ENCODE measurements around the gene TTPAL. TPM values are rescaled to one million over a fixed set of nuclear protein-coding genes. Genes with fewer than 3 reads are reported as not detected.

Gene TTPAL
- total and polyA plus RNA-seq, 4 donors, result 11.6 to 39.7 (median 17.6) TPM

DNA sequence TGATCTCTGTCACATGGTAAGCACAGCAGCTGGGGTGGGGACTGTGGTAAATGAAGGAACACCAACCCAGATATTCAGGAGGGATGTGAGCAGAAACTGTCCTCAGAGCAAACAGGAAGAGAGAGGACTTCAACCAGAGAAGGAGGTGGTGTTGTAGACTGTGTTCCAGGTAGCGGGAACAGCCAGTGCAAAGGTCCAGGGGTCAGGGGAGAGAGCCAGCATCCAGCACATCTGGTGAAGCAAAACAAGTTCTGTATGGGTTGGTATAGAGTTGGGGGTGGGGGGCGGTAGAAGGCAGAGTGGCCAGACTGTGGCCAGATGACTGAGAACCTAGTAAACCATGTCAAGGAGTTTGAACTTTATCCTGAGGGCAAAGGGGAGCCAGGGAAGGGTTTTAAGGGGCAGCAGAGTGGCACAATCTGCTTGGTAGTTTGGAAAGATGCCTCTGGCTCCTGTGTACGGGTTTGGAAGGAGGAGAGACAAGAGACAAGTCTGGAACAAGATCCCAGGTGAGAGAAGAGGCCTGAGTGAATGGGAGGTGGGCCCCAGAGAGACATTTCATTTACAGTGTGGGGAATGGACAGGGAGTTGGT is 27.8 kb upstream of the TTPAL start:
- DNase-seq (ENCODE audit: low spot score), result no peak
- WGBS, result 40% methylated on average over 3 of the region's 3 CpGs
- H3K27ac ChIP-seq (ENCODE audit: low read depth in 1 of 2, low read length in 2 of 2), result peak overlapping the region; percentile 91 to 96
- H3K9me3 ChIP-seq (ENCODE audit: control insufficient read depth in 4 of 4, low read length in 3 of 4), result no peaks in the 10 kb centered on the region
- H3K9ac ChIP-seq (ENCODE audit: low read depth in 1 of 2, low read length in 2 of 2), result peak overlapping the region in 1 of 2 donors; percentile 98
- no peaks in the 10 kb centered on the region for H3K36me3 ChIP-seq (ENCODE audit: control insufficient read depth in 4 of 4, insufficient read depth in 3 of 4, low read depth in 1 of 4, low read length in 3 of 4)
- H3K4me3 ChIP-seq (ENCODE audit: low read depth in 1 of 3, low read length in 3 of 3), result peak overlapping the region; percentile 64 to 82 (median 67)
- H3K4me1 ChIP-seq (ENCODE audit: control insufficient read depth in 4 of 4, insufficient read depth in 4 of 4, low read length in 3 of 4), result peaks cover 4 to 20% (median 15%) of the 10 kb centered on the region in 4 donors
- TF ChIP-seq ZBTB33 (IDR thresholded peaks at IDR 0.05) (peak; percentile 88), JUND (IDR thresholded peaks at IDR 0.05) (peak; percentile 75 to 93), REST (IDR thresholded peaks at IDR 0.05) (peak; percentile 83), HNF4G (IDR thresholded peaks at IDR 0.05) (peak; percentile 97), TAF1 (conservative IDR thresholded peaks at IDR 0.05) (peak; percentile 70), HNF4A (conservative IDR thresholded peaks at IDR 0.05) (peak; percentile 97 to 99), FOXA2 (IDR thresholded peaks at IDR 0.05) (peak; percentile 59), CTCF (IDR thresholded peaks at IDR 0.05; ENCODE audit: low read depth, low read length, missing input control) (no peak), NR2F2 (IDR thresholded peaks at IDR 0.05) (peak; percentile 98), YY1 (IDR thresholded peaks at IDR 0.05) (peak; percentile 68), RAD21 (IDR thresholded peaks at IDR 0.05) (peak; percentile 54 to 72), RXRA (IDR thresholded peaks at IDR 0.05) (peak; percentile 98), EGR1 (IDR thresholded peaks at IDR 0.05; ENCODE audit: low read depth in 2 of 2) (peak; percentile 89 to 94), GABPA (IDR thresholded peaks at IDR 0.05 in 1 of 2, conservative IDR thresholded peaks at IDR 0.05 in 1 of 2) (peak in 1 of 2 donors; percentile 51), SP1 (IDR thresholded peaks at IDR 0.05) (peak; percentile 100), MAX (IDR thresholded peaks at IDR 0.05) (peak; percentile 99), FOXA1 (IDR thresholded peaks at IDR 0.05) (peak; percentile 64)
- TF ChIP-seq, protein P1, sequence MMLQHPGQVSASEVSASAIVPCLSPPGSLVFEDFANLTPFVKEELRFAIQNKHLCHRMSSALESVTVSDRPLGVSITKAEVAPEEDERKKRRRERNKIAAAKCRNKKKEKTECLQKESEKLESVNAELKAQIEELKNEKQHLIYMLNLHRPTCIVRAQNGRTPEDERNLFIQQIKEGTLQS (IDR thresholded peaks at IDR 0.05), result peak; percentile 91
- H3K27me3 ChIP-seq (ENCODE audit: control insufficient read depth in 4 of 4, insufficient read depth in 4 of 4, low read length in 3 of 4), result no peaks in the 10 kb centered on the region
